Left ventricle myocardium superior (tissue), 1 donor: ENCODE data around the gene GINS2. TPM values are rescaled to one million over a fixed set of nuclear protein-coding genes. Genes with fewer than 3 reads are reported as not detected.
A peak's percentile ranks its signal among the peaks of the same experiment; 100 is the strongest.

ENCODE experiments used
- ATAC-seq: fragments of 200-7000 bp; cut with Tn5 transposase; one replicate; pipeline ENCODE4 v1.9.1; 2020; ENCODE audit warnings: mild to moderate bottlenecking, moderate library complexity
- DNase-seq: peaks from one replicate; pipeline ENCODE4 v3.0.0-alpha.2; 2020
- intact Hi-C: fragments of 100-400 bp; cut with micrococcal nuclease; formaldehyde crosslinking; loops from one replicate; pipeline ENCODE4 v1.11.0; 2022
- total RNA-seq: library from RNA; stranded (reverse); fragmentation: NEBNext Ultra II Directional; extraction: Animal tissue kit (Norgen Biotek cat#: 25700); gene quantifications from one replicate; pipeline ENCODE4 v1.2.1, GENCODE V29; 2021
- donor health status: DM: no; HTN: yes; CAD: no; lungs with severe emphysema.

Gene GINS2
- total RNA-seq, 1 donor from 2014 or later: 0.42 TPM

DNA sequence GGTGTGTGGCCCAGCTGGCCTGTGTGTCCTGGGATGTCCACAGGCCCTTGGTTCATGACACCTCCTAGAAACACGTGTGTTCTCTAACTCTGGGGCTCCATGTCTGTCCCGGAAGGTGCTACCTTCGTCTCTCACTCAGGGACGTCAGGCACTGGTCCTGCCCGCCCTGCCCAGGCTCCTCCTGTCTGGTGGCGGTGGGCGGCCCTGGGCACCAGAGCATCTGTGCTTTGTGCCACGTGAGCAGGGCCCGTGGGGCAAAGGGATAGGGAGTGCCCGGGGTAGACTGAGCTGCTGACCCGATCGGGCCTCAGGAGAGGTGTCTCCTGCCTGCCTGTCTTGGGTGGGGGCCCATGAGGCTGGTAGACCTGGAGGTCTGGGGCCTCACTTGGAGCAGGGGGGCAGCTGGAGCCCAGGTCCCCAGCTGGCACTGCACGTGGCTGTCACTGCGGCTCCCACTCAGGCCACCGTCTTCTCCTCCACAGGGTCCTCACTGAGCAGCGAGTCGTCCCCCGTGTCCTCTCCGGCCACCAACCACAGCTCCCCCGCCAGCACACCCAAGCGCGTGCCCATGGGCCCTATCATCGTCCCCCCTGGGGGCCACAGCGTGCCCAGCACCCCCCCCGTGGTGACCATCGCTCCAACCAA lies 40.6 kb downstream of the GINS2 start:
- ATAC-seq (no peak), DNase-seq (no peak)
- intact Hi-C loops: no loop called here

DNA sequence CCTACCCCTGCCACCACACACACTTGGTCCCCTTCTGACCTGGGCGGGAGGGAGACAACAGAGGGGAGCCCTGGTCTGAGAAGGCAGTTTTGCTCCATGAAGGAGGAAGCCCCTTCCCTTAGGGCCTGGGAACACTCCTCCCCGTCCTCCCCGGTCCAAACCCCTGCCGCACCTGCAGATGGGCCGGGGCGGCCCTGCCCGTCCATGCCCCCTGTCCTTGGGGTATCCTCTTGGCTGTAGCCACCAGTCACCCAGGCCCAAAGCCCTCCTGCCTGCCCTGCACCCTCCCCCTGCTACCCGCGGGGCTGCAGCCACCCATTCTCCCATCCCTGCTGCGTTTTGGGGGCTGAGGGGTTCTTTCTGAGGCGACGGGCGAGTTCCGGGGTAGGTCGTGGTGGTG lies 41.8 kb downstream of the GINS2 start:
- ATAC-seq (no peak), DNase-seq (no peak)
- intact Hi-C loops: no loop called here

DNA sequence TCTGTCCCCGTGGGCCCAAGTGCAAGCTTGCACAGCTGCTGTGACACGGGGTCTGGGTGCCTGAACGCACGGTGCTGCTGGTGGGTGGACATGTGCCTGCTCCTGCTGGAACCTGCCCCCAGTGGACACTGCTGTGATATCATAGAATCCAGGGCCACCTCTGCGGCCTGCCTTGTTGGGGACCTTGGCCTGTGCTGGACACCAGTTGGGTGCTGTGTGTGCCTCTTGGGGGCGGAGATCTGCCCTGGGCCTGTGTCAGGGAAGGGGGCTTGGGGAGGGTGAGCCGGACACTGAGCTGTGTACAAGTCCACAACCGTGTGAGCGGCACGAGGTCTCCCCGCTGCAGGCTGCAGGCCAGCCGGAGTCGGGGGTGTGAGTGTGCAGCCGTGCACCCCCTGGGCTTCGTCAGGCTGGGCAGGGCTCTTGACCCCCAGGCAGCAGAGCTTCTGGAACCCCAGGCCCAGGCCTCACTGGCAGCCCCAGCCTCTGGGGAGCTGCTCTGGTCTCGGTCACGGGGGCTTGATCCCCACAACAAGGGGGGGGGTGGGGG lies 42.3 kb downstream of the GINS2 start:
- intact Hi-C loops: no loop called here
- DNase-seq (no peak), ATAC-seq (no peak)

DNA sequence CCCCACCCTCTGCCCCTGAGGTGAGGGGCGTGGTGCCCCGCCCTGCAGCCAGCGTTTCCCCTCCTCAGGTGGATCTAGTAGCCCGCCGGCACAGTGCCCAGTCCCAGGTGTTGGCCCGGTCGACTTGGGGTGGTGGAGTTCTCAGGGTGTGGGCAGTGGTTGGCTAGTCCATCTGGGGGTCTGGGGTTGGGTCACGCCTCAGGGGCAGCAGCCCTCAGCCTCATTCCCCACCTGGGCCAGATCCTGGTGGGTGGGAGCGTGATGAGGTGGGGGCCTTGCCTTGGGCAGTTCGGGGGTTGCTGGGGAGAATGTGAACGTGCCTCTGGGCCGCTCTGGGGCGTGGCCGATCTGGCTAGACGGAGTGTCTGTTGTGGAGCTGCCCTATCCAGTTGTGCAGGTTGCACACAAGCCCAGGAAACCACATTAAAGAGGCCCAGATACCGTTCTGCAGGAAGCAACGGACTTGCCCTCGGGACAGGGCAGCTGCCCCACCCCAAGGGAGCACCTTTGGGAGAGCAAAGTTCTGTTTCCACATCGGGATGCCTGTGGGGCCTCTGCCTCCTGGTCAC lies 43.6 kb downstream of the GINS2 start:
- ATAC-seq (no peak), DNase-seq (no peak)
- intact Hi-C loops: no loop called here

GRCh38 chr16:85644093-85644712 lies 44.6 kb downstream of the GINS2 start:
- DNase-seq: no peak
- no peak for ATAC-seq
- intact Hi-C loops: no loop called here

DNA sequence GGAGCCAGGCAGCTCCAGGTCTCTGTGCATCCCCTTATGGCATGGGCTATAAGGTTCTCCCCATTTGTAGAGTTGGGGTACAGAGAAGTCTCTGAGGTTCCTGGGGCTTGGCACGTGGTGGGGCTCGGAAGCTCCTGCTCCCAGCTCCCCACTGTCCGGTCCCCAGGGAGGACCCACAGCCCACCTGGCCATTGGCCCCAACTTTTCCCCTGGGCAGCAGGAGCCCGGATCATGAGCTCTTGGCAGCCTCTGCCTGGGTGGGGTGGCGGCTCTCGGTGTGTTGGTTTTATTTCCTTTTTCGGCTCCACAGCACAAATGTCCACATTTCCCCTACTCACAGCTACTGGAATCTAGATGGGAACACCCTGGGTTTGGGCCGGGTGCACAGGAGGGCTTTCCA lies 45.1 kb downstream of the GINS2 start:
- DNase-seq: no peak
- ATAC-seq: no peak
- intact Hi-C loops: no loop called here

DNA sequence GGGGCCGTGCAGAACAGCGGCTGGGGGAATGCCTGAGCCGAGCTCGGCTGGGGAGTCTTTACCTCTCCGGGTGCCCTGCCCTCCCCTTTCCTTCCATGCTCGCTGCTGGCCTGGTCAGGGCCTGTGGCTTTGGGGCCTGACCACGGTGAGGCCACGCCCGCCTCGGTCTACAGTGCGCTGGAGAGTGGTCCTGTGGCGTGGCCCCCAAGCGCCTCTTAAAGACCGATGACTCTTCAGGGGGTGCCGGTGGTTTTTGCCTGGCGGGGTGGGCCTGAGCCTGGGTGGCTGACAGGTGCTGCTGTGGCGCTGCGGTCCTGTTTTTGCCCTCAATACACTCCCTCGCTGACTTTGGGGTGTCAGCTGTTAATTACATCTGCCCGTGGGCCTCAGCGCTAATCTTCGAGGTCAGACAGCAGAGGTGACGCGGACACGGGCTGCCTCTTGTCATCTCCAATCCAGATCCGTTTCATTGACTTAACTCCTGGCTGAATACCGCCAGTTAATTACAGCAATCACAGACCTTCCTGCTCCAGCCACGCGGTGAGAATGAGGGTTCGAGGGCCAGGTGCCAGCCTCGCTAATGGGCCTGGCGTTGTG lies 45.9 kb downstream of the GINS2 start:
- ATAC-seq: no peak
- intact Hi-C loops: no loop called here
- DNase-seq: no peak

GRCh38 chr16:85641776-85642176 lies 47.0 kb downstream of the GINS2 start:
- ATAC-seq (peak; percentile 53), DNase-seq (peak; percentile 79)
- intact Hi-C loops: no loop called here

GRCh38 chr16:85641305-85641704 lies 47.4 kb downstream of the GINS2 start:
- ATAC-seq (no peak), DNase-seq (no peak)
- intact Hi-C loops: no loop called here

- intact Hi-C loops: no loop called here
- no peak for DNase-seq
- ATAC-seq: no peak
These were observed 48.2 kb downstream of the GINS2 start for GRCh38 chr16:85640585-85640984.

GRCh38 chr16:85640254-85640558 lies 48.5 kb downstream of the GINS2 start:
- intact Hi-C loops: no loop called here
- no peak for DNase-seq
- ATAC-seq: no peak

GRCh38 chr16:85639529-85640253 lies 49.1 kb downstream of the GINS2 start:
- intact Hi-C loops: no loop called here
- ATAC-seq: peak; percentile 86
- DNase-seq: peak; percentile 89

DNA sequence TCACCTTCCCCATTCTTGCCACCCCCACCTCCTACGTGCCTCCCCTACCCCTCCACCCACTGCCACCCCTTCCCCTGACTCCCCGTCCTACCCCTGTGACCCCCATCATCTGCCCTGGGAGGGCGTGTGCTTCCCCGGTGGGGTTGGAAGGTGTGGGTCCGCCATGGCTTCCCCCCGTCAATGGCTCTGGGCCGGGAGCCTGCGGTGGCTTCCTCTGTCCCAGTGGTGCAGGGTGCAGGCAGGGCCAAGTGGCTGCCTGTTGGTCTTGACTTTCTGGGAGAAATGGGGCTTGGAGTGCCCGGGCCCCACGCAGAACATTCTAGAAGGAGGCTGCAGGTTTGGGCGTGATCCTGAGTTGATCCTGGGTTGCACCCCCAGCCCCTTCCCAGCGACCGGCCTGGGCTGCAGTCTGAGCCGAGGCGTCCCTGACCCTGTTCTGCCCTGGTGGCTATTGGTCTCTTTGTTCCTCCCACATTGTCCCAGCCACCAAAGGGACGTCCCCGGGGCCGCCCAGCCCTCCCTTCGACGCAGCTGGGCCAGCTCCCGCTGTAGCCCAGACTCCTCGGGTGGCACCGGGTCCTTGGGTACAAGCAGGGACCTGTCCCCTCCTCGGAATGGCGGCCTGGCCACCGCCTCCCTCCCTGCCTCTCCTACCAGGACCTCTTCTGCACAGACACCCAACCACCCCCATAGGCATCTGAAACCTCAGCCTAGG lies 49.9 kb downstream of the GINS2 start:
- DNase-seq (no peak), ATAC-seq (peak; percentile 0)
- intact Hi-C loops: no loop called here

DNA sequence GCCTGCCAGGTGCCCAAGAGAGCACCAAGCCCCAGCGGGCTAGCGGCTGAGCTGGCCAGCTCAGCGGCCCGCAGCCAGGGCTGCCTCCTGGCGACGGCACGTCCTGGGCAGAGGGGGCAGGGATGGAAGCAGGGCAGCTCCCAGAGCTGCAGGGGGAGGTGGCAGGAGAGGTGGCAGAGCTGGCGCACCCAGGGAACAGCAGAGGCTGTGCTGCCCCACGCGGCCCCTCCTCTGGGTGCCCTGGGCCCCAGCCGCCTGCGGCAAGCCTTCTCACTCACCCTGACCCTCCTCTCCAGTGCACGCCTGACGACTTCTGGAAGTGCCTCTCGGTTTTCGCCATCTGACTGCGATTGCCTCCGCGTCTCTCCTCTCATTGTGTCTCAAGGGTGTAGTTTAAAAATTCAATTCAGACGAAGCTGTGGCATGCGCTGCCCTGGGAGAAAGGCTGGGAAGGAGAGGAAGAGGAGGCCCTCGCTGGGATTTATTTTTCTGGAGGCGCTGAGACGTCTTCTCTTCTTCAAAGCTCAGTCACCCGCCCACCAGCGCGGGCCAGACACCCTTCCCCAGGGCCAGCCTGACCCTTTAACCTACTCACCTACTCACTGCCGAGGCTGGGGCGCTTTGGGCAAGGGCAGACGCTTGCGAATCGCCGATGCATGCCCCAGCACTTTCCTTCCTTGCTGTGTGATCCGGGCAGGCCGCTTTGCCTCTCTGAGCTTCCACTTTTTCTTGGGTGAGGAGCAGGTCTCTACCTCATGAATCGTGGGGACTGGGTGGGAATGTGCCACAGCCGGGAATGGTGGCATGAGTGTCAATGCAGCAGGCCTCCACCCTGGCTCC lies 50.7 kb downstream of the GINS2 start:
- ATAC-seq (peak; percentile 67), DNase-seq (peak; percentile 76)
- intact Hi-C loops: no loop called here

DNA sequence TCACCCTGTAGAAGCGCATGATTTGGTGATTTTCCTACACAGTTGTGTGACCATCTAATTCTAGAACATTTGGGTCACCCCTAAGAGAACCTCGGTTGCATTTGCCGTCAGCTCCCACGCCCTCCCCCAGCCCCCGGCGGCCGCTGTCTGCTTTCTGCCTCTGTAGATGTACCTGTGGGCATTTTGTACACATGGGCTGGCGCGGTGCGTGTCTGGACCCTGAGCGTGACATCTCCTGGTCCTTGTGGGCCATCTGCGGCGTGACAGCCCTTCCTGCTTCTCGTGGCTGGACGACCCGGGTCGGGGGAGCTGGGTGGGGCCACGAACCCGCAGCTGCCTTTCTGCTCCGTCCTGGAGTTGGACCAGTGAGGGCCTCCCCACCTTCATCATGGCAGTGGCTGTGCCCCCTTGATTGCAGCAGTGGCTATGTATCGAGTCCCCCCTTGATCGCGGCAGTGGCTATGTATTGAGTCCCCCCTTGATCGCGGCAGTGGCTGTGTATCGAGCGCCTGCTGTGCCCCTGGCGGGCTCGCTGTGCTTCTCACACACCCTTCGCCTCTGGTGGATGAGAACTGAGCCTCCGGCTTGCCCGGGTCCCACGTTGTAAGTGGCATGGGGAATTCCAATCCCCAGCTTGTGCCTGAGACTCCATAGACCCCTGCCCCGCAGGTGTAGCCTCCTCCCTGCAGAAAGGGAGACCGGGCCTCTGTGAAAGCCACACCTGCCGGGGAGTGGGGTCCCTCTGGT lies 51.5 kb downstream of the GINS2 start:
- DNase-seq (no peak), ATAC-seq (no peak)
- intact Hi-C loops: no loop called here

- intact Hi-C loops: no loop called here
- ATAC-seq (no peak), DNase-seq (no peak)
These were observed 52.4 kb downstream of the GINS2 start for GRCh38 chr16:85636234-85636812.

DNA sequence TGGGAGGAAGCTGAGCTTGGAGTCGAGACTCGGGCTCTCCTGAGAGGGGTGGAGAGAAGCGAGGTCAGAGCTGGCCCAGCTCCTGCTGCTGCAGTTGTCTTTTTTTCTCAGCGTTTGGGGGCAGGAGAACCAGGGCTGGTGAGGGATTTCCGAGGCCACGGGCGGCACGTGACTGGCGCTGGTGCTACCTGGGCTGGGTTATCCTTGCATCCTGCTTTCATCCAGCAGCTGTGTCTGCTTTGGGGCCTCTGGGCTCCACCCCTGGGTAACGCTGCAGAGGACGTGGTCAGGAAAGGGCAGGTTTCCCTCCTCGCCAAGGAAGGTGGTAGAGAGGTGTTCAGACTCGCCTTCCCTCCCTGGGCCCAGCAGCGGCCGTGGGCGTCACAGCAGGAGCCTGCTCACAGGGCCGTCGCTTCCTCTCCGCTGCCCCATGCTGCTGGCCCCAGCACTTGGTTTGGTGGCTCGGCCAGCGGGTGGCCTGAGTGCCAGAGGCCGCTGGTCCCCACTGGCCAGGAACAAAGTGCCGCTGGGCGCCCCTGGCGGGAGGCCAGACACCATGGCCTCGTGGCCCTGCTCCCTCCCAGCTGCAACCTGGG lies 53.1 kb downstream of the GINS2 start:
- intact Hi-C loops: no loop called here
- DNase-seq: no peak
- ATAC-seq: no peak
